ENCODE results near the gene ZCCHC4. TPM values are rescaled to one million over a fixed set of nuclear protein-coding genes. Genes with fewer than 3 reads are reported as not detected.
"Not testable (repeated sequence)": the region's sequence is repeated elsewhere in the genome, so short reads cannot be mapped to it uniquely, and the experiment has no call there.

ZCCHC4 gene
- total RNA-seq, 5 donors from 2014 or later (not counting 1 experiment from before 2014, with no cell fraction given) = 10.6 to 12.9 (median 12.0) TPM

- DNase-seq = no peak
- peaks cover 0 to 20% of the 10 kb centered on the region in 2 experiments for H3K27me3 ChIP-seq (replicated peaks in 1 of 2; ENCODE audit: control insufficient read depth in 2 of 2, extremely low read depth in 1 of 2, insufficient read depth in 2 of 2, low read length in 1 of 2)
- H3K27me3 Mint-ChIP-seq = peaks cover 10 to 14% of the 10 kb centered on the region in 2 donors
- no peak overlapping the region for H3K27ac Mint-ChIP-seq
- H3K4me1 ChIP-seq (ENCODE audit: control insufficient read depth in 1 of 2, extremely low read depth in 1 of 2, insufficient read depth in 2 of 2, low read length in 2 of 2) = peaks cover 9 to 10% of the 10 kb centered on the region in 2 experiments
- peaks cover 6 to 25% (median 24%) of the 10 kb centered on the region in 3 donors for H3K4me1 Mint-ChIP-seq
- no peak overlapping the region for H3K27ac ChIP-seq (ENCODE audit: low read length)
- no peaks in the 10 kb centered on the region for H3K9me3 ChIP-seq
- peaks cover 6% of the 10 kb centered on the region for H3K36me3 Mint-ChIP-seq
- CTCF ChIA-PET = interaction anchor here in 1 of 2 donors (1.1 to 3.3 kb wide), 3 partner anchors 55 to 150 kb away, joined by 3 to 59 read pairs (median 41); partner anchors contain the start of genes PI4K2B and SEPSECS
- WGBS (ENCODE audit: insufficient coverage) = no CpG with 5 or more reads among the region's 1 CpG
- POLR2A ChIA-PET = no interaction called here
- H3K9me3 Mint-ChIP-seq = no peaks in the 10 kb centered on the region
- peaks cover 0 to 1% of the 10 kb centered on the region in 2 donors for H3K36me3 ChIP-seq (ENCODE audit: control insufficient read depth in 2 of 2, extremely low read depth in 1 of 2, insufficient read depth in 1 of 2, low read length in 1 of 2)
- no peak overlapping the region for H3K4me3 Mint-ChIP-seq
- ATAC-seq (replicated peaks in 1 of 4) = no peak
- no peak overlapping the region for H3K4me3 ChIP-seq (ENCODE audit: control insufficient read depth in 1 of 2, extremely low read depth in 1 of 2, low read length in 1 of 2)
Measured at GRCh38 chr4:25310803-25311166, 1.8 kb upstream of the ZCCHC4 start.

GRCh38 chr4:25313201-25313895 is 774 bp downstream of the ZCCHC4 start:
- H3K9me3 ChIP-seq = no peaks in the 10 kb centered on the region
- H3K27ac Mint-ChIP-seq = peak overlapping the region; percentile 36 to 94
- ChIA-PET POLR2A (interaction anchor here (0.6 to 1.5 kb wide), 3 partner anchors 18 to 78 kb away, joined by 3 to 6 read pairs (median 3); no protein-coding TSS in a partner anchor), CTCF (interaction anchor here (0.6 to 3.3 kb wide), 13 partner anchors 18 to 224 kb away, joined by 3 to 59 read pairs (median 7); partner anchors contain the start of genes PI4K2B (in 2 of the 2), ANAPC4 (in 1 of the 2) and SEPSECS (in 1 of the 2))
- ATAC-seq (replicated peaks in 1 of 4) = no peak
- H3K36me3 Mint-ChIP-seq = peaks cover 18% of the 10 kb centered on the region
- no peaks in the 10 kb centered on the region for H3K9me3 Mint-ChIP-seq
- peaks cover 12 to 32% (median 29%) of the 10 kb centered on the region in 3 donors for H3K4me1 Mint-ChIP-seq
- 37% methylated on average over 13 of the region's 23 CpGs for WGBS (ENCODE audit: insufficient coverage)
- H3K27me3 ChIP-seq (replicated peaks in 1 of 2; ENCODE audit: control insufficient read depth in 2 of 2, extremely low read depth in 1 of 2, insufficient read depth in 2 of 2, low read length in 1 of 2) = peaks cover 0 to 4% of the 10 kb centered on the region in 2 experiments
- peak overlapping the region; percentile 97 to 98 (median 97) for H3K4me3 Mint-ChIP-seq
- peaks cover 9 to 10% of the 10 kb centered on the region in 2 experiments for H3K4me1 ChIP-seq (ENCODE audit: control insufficient read depth in 1 of 2, extremely low read depth in 1 of 2, insufficient read depth in 2 of 2, low read length in 2 of 2)
- peak in 4 of 35 experiments; percentile 10 to 31 (median 15) for DNase-seq
- peaks cover 0 to 7% of the 10 kb centered on the region in 2 donors for H3K36me3 ChIP-seq (ENCODE audit: control insufficient read depth in 2 of 2, extremely low read depth in 1 of 2, insufficient read depth in 1 of 2, low read length in 1 of 2)
- H3K27ac ChIP-seq (ENCODE audit: low read length) = peak overlapping the region; percentile 74
- peaks cover 4 to 5% of the 10 kb centered on the region in 2 donors for H3K27me3 Mint-ChIP-seq
- H3K4me3 ChIP-seq (ENCODE audit: control insufficient read depth in 1 of 2, extremely low read depth in 1 of 2, low read length in 1 of 2) = peak overlapping the region; percentile 94

- no peak overlapping the region for H3K27ac ChIP-seq (ENCODE audit: low read length)
- DNase-seq = no peak
- Mint-ChIP-seq H3K4me3 (no peak overlapping the region), H3K9me3 (no peaks in the 10 kb centered on the region), H3K27ac (no peak overlapping the region), H3K36me3 (peaks cover 47% of the 10 kb centered on the region), H3K27me3 (no peaks in the 10 kb centered on the region), H3K4me1 (peaks cover 6 to 10% (median 9%) of the 10 kb centered on the region in 3 donors)
- no peaks in the 10 kb centered on the region for H3K27me3 ChIP-seq (replicated peaks in 1 of 2; ENCODE audit: control insufficient read depth in 2 of 2, extremely low read depth in 1 of 2, insufficient read depth in 2 of 2, low read length in 1 of 2)
- H3K9me3 ChIP-seq = no peaks in the 10 kb centered on the region
- POLR2A ChIA-PET = interaction anchor here (0.5 to 0.6 kb wide), 2 partner anchors 1085 to 1163 kb away, joined by 3 read pairs; no protein-coding TSS in a partner anchor
- peaks cover 0 to 15% of the 10 kb centered on the region in 2 donors for H3K36me3 ChIP-seq (ENCODE audit: control insufficient read depth in 2 of 2, extremely low read depth in 1 of 2, insufficient read depth in 1 of 2, low read length in 1 of 2)
- ATAC-seq (replicated peaks in 1 of 4) = no peak
- CTCF ChIA-PET = interaction anchor here (0.7 to 1.1 kb wide), 2 partner anchors 8 to 9 kb away, joined by 3 to 4 read pairs; partner anchors contain the start of gene ZCCHC4 (in 1 of the 2)
- H3K4me3 ChIP-seq (ENCODE audit: control insufficient read depth in 1 of 2, extremely low read depth in 1 of 2, low read length in 1 of 2) = no peak overlapping the region
- WGBS (ENCODE audit: insufficient coverage) = no CpG with 5 or more reads among the region's 2 CpGs
- H3K4me1 ChIP-seq (ENCODE audit: control insufficient read depth in 1 of 2, extremely low read depth in 1 of 2, insufficient read depth in 2 of 2, low read length in 2 of 2) = no peaks in the 10 kb centered on the region
Measured at GRCh38 chr4:25320336-25320735, 7.8 kb downstream of the ZCCHC4 start.

- ATAC-seq (replicated peaks in 1 of 4) (no peak), DNase-seq (no peak)
- Mint-ChIP-seq H3K27ac (peak overlapping the region in 1 of 2 donors; percentile 19), H3K27me3 (no peaks in the 10 kb centered on the region), H3K36me3 (peaks cover 44% of the 10 kb centered on the region), H3K9me3 (no peaks in the 10 kb centered on the region), H3K4me3 (no peak overlapping the region), H3K4me1 (peaks cover 6 to 10% (median 9%) of the 10 kb centered on the region in 3 donors)
- CTCF ChIA-PET = interaction anchor here in 1 of 2 donors (1.1 kb wide), 1 partner anchor 8 kb away, joined by 4 read pairs; the partner anchor contains the start of gene ZCCHC4
- Histone ChIP-seq H3K27me3 (replicated peaks in 1 of 2; ENCODE audit: control insufficient read depth in 2 of 2, extremely low read depth in 1 of 2, insufficient read depth in 2 of 2, low read length in 1 of 2) (no peaks in the 10 kb centered on the region), H3K4me3 (ENCODE audit: control insufficient read depth in 1 of 2, extremely low read depth in 1 of 2, low read length in 1 of 2) (no peak overlapping the region), H3K9me3 (no peaks in the 10 kb centered on the region), H3K4me1 (ENCODE audit: control insufficient read depth in 1 of 2, extremely low read depth in 1 of 2, insufficient read depth in 2 of 2, low read length in 2 of 2) (no peaks in the 10 kb centered on the region), H3K36me3 (ENCODE audit: control insufficient read depth in 2 of 2, extremely low read depth in 1 of 2, insufficient read depth in 1 of 2, low read length in 1 of 2) (peaks cover 0 to 14% of the 10 kb centered on the region in 2 donors), H3K27ac (ENCODE audit: low read length) (no peak overlapping the region)
- WGBS (ENCODE audit: insufficient coverage) = no CpG with 5 or more reads among the region's 1 CpG
- POLR2A ChIA-PET = interaction anchor here in 1 of 2 donors (0.5 kb wide), 1 partner anchor 1163 kb away, joined by 3 read pairs; no protein-coding TSS in a partner anchor
Measured at GRCh38 chr4:25320773-25321172, 8.2 kb downstream of the ZCCHC4 start.

GRCh38 chr4:25321703-25322102 is 9.1 kb downstream of the ZCCHC4 start:
- peaks cover 0 to 10% of the 10 kb centered on the region in 2 donors for H3K36me3 ChIP-seq (ENCODE audit: control insufficient read depth in 2 of 2, extremely low read depth in 1 of 2, insufficient read depth in 1 of 2, low read length in 1 of 2)
- DNase-seq (no peak), ATAC-seq (replicated peaks in 1 of 4) (no peak)
- Mint-ChIP-seq H3K27me3 (no peaks in the 10 kb centered on the region), H3K4me3 (no peak overlapping the region), H3K4me1 (peaks cover 5 to 11% (median 7%) of the 10 kb centered on the region in 3 donors), H3K27ac (no peak overlapping the region), H3K9me3 (no peaks in the 10 kb centered on the region), H3K36me3 (peaks cover 47% of the 10 kb centered on the region)
- CTCF ChIA-PET = no interaction called here
- no peak overlapping the region for H3K27ac ChIP-seq (ENCODE audit: low read length)
- no peaks in the 10 kb centered on the region for H3K9me3 ChIP-seq
- H3K27me3 ChIP-seq (replicated peaks in 1 of 2; ENCODE audit: control insufficient read depth in 2 of 2, extremely low read depth in 1 of 2, insufficient read depth in 2 of 2, low read length in 1 of 2) = no peaks in the 10 kb centered on the region
- H3K4me3 ChIP-seq (ENCODE audit: control insufficient read depth in 1 of 2, extremely low read depth in 1 of 2, low read length in 1 of 2) = no peak overlapping the region
- H3K4me1 ChIP-seq (ENCODE audit: control insufficient read depth in 1 of 2, extremely low read depth in 1 of 2, insufficient read depth in 2 of 2, low read length in 2 of 2) = no peaks in the 10 kb centered on the region
- POLR2A ChIA-PET = no interaction called here
- WGBS (ENCODE audit: insufficient coverage) = no CpG with 5 or more reads among the region's 3 CpGs

- Mint-ChIP-seq H3K4me1 (peaks cover 19 to 20% (median 20%) of the 10 kb centered on the region in 3 donors), H3K36me3 (peaks cover 22% of the 10 kb centered on the region)
- not testable (repeated sequence) for H3K36me3 ChIP-seq (ENCODE audit: control insufficient read depth in 2 of 2, extremely low read depth in 1 of 2, insufficient read depth in 1 of 2, low read length in 1 of 2); H3K9me3 ChIP-seq; H3K27me3 ChIP-seq (replicated peaks in 1 of 2; ENCODE audit: control insufficient read depth in 2 of 2, extremely low read depth in 1 of 2, insufficient read depth in 2 of 2, low read length in 1 of 2); H3K4me3 ChIP-seq (ENCODE audit: control insufficient read depth in 1 of 2, extremely low read depth in 1 of 2, low read length in 1 of 2); H3K27ac ChIP-seq (ENCODE audit: low read length); DNase-seq; H3K4me3 Mint-ChIP-seq; H3K27ac Mint-ChIP-seq; H3K9me3 Mint-ChIP-seq; H3K27me3 Mint-ChIP-seq; ATAC-seq (replicated peaks in 1 of 4)
- 100% methylated on average over 2 of the region's 3 CpGs for WGBS (ENCODE audit: insufficient coverage)
- ChIA-PET POLR2A (interaction anchor here in 1 of 2 donors (0.9 kb wide), 1 partner anchor 169 kb away, joined by 3 read pairs; no protein-coding TSS in a partner anchor), CTCF (interaction anchor here (0.6 to 1.0 kb wide), 2 partner anchors 39 to 93 kb away, joined by 3 to 4 read pairs; no protein-coding TSS in a partner anchor)
- peaks cover 0 to 14% of the 10 kb centered on the region in 2 experiments for H3K4me1 ChIP-seq (ENCODE audit: control insufficient read depth in 1 of 2, extremely low read depth in 1 of 2, insufficient read depth in 2 of 2, low read length in 2 of 2)
Measured at GRCh38 chr4:25328463-25328862, 15.9 kb downstream of the ZCCHC4 start.
